GM21367 (cell line): Measurements from ENCODE around the gene SLC25A12.
"Not testable (repeated sequence)": the region's sequence is repeated elsewhere in the genome, so short reads cannot be mapped to it uniquely, and the experiment has no call there.

Source experiments
- ATAC-seq: cut with Tn5 transposase; IDR thresholded peaks from one replicate; pipeline ENCODE4 v1.9.1; 2021; ENCODE audit not compliant: unreplicated experiment

Gene SLC25A12, protein sequence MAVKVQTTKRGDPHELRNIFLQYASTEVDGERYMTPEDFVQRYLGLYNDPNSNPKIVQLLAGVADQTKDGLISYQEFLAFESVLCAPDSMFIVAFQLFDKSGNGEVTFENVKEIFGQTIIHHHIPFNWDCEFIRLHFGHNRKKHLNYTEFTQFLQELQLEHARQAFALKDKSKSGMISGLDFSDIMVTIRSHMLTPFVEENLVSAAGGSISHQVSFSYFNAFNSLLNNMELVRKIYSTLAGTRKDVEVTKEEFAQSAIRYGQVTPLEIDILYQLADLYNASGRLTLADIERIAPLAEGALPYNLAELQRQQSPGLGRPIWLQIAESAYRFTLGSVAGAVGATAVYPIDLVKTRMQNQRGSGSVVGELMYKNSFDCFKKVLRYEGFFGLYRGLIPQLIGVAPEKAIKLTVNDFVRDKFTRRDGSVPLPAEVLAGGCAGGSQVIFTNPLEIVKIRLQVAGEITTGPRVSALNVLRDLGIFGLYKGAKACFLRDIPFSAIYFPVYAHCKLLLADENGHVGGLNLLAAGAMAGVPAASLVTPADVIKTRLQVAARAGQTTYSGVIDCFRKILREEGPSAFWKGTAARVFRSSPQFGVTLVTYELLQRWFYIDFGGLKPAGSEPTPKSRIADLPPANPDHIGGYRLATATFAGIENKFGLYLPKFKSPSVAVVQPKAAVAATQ

DNA sequence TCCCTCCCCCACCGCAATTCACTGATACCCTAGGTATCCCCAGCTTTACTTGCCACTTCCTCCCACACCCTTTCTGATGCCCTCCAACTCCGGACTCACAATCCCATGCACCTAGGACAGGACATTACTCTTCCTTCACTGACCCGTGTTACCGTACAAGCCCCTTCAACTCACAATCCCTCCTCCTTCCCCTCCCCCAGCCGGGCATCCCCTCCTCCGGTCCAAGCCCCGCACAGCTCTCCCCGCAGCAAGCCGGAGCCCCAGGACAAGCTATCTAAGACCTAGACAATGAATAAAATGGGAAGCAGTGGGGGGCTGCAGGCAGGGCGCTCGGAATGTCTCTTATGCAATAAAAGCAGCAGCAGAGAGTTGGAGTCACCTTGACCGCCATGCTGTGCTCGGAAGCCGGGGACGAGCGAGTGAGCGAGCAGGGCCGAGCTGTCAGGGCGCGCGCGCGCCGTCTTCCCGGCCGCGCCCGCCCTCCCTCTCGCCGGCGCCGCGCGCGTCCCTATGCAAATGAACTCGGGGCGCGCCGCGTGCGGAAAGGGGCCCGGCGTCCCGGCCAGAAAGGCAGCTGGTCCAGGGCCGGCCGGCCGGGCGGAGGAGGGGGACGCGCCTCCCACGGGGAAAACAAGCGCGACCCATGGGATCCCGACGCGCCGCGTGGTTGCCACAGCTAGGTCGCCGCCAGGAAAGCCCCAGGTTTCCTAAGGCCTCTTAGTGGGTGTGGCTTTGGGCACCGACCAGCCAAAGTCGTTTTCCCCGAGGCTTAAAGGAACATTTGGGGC lies at the start of gene SLC25A12:
Gene SLC25A12, minus strand, starts transcription at position 421 of the 788 bp plus-strand sequence. Its CDS starts 30 bp downstream, at position 391.
- peak; percentile 90 for ATAC-seq

GRCh38 chr2:171941316-171941699 lies 47.3 kb upstream of the SLC25A12 start:
- no peak for ATAC-seq

DNA sequence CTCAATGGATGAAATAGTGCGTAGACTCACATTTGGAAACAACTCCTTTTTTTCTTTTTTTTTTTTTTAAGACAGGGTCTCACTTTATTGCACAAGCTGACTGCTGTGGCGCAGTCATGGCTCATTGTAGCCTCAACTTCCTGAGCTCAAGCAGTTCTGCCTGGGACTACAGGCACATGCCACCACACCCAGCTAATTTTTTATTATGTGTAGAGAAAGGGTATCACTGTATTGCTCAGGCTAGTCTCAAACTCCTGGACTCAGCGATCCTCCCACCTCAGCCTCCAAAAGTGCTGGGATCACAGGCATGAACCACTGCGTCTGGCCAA lies 45.7 kb upstream of the SLC25A12 start:
- no peak for ATAC-seq

DNA sequence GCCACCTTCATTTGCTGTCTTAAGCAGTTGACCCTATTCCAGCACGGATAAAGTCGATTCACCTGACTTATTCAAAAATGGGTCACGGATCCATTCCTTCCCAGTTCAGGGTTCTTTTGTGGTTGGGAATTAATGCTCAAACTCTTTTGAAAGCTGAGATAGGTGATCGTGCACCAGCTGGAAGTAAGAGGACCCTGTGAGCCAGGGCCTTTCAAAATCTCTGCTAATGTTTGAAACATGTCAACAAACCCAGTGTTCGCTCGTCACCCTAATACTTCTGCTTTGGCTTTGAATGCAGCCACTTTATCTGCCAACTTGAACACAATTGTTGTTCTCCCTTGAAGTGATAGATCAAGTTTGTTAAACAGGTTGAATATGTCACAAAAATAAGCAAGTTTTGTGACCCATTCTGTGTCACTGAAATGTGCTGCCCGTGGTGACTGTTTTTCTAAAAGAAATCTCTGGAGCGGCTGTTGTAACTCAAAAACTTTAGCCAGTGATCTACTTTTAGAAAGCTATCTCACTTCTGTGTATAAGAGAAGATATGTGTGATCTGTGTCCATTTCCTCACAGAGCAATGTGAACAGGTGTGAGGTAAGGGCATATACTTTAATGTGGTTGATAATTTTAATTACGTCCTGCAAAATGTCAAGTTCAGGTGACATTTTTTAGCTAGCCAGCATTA lies 45.2 kb upstream of the SLC25A12 start:
- no peak for ATAC-seq

DNA sequence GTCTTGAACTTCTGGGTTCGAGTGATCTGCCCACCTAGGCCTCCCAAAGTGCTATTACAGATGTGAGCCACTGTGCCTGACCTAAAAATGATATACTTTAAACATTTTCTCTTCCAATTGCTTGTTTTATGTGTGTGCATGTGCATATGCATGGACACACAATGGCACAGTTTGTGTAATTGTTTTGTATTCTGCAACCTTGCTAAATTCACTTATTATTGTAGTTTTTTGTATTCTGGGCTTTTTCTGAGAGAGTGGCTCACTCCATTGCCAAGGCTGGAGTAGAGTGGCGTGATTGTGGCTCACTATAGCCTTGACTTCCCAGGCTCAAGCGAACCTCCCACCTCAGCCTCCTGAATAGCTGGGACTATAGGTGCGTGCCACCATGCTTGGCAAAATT lies 36.3 kb upstream of the SLC25A12 start:
- no peak for ATAC-seq

DNA sequence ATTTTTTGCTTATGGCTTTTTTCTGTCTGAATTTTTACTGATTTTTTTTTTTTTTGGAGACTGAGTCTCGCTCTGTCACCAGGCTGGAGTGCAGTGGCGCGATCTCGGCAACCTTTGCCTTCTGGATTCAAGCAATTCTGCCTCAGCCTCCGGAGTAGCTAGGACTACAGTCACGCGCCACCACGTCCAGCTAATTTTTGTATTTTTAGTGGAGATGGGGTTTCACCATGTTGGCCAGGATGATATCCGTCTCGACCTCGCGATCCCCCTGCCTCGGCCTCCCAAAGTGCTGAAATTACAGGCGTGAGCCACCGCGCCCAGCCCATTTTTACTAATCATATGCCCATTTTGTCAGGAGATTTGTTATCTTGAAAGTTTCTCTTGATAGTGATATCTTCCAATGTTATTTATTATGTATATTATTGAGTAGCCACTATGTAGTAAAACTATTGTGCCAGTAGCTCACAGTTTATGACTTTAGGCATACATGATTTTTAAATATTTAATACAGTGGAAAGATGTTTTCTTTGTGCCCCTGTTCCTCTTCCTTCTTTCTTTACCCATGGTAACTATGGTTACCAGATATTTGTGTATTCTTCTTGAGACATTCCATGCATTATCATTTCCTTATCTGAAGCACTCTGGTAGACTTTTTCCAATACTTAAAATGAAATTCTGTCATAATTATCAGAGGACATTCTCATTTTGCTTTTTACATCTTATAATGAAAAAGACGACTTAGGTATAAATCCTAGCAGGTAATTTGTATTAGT lies 30.3 kb upstream of the SLC25A12 start:
- ATAC-seq: no peak

DNA sequence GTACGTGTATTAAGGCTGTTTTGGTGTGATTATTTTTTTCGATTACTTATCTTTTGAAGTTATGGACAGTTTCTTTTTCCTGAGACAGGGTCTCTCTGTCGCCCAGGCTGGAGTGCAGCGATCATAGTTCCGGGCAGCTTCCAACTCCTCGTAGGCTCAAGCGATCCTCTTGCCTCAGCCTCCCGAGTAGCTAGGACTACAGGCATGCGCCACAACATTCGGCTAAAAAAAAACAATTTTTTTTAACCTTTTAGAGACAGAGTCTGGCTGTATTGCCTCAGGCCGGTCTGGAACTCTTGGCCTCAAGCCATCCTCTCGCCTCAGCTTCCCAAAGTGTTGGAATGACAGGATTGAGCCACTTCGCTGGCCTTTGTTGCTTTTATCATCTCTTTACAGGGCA lies 29.2 kb upstream of the SLC25A12 start:
- no peak for ATAC-seq

DNA sequence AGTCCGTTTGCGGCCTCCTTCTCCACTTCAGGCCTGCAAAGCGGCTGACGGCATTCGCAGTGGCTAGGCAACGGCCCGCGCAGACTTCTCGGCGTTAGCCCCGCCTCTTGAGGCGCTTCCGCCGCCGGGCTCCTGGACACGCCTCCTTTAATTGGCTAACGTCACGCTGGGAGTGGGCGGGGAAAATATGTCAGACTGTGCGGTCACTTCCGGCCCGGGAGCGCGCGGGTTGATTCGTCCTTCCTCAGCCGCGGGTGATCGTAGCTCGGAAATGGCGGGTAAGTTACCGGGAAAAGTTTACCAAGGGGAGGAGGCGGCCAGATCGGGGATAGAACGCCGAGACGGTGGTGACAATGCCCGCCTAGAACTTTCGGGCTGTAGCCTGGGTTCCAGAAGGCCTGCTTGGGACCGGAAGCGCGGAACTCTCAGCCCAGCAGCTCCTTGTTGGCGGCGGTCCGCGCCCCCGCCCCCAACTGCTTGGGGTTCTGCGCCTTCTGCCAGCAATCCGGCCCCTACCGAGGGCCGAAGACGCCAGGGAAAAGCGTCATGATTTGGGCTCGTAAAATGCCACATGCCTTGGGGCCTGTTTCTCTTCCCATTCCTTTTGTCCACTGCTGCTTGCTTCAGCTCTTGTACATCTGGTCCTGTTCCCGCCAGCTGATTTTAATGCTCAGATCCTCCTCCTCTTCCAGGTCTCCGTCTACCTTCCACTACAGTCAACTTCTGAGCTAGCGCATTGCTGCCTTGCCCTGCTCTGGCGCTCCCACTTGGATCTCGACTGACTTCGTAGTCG lies 28.4 kb upstream of the SLC25A12 start, which contains the start of gene HAT1:
Gene HAT1, plus strand, starts transcription at position 232 of the 793 bp plus-strand sequence. Its CDS starts 40 bp downstream, at position 272.
- ATAC-seq: peak; percentile 92

GRCh38 chr2:171921970-171922229 lies 27.9 kb upstream of the SLC25A12 start:
- ATAC-seq: no peak

DNA sequence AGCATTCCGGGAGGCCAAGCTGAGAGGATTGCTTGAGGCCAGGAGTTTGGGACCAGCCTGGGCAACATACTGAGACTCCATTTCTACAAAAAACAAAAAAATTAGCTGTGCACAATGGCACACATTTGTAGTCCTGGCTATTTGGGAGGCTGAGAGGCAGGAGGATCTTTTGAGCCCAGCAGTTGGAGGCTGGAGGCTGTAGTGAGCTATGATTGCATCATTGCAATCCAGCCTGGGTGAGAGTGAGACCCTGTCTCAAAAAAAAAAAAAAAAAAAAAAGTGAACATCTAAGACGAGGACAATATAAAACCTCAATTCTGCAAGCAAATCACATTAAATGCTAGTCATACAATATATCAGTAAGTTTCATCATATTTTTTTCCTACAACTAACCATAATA lies 25.4 kb upstream of the SLC25A12 start:
- no peak for ATAC-seq

DNA sequence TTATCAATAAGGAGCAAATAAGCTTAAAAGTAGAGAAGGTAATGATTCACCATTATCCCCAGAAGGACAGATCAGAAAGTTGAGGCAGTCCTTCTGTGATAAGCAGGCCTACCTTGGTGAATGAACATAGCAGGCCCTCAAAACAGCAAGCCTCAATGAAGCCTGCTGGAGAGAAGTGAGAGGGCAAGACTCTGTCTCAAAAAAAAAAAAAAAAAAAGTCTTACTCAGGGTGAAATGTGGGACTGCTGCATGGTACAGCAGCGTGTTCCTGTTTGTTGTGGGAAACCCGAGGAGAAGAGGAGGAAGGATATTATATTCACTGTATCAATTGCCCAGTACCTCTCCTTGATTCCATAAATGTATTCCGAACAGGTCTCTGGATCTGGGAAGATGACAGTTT lies 19.5 kb upstream of the SLC25A12 start:
- ATAC-seq: no peak

DNA sequence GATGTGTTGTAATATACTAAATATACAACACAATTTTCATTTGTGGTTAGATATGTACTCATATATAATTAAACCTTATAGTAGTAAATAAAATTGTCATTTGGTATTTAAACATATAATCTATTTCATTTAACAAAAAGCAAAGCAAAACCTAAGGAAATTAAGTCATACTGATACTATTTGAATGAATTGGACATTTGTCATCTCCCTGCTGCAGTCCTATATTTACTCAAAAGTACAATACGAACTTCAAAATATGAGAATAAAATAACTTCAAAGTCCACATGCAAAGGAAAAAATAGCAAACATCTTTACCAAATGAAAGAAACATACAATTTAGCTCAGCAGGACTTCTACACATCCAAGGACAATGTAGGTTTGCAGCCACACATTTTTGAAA lies 16.4 kb upstream of the SLC25A12 start:
- no peak for ATAC-seq

DNA sequence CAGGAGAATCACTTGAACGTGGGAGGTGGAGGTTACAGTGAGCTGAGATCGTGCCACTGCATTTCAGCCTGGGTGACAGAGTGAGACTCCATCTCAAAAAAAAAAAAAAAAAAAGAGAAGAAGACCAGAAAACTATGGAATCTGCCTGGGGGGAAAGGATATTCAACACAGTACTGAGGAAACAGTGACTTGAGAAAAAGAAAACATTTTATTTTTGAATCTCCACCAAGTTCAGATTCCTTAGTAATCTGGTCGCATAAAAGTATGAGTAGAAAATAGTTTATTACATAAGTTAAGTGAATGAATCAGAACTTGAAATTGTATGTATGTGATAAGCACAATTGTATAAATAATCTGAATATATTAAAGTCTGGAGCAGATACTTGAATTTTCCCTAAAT lies 15.2 kb upstream of the SLC25A12 start:
- no peak for ATAC-seq

- no peak for ATAC-seq
Observed at GRCh38 chr2:171908235-171908634, 14.2 kb upstream of the SLC25A12 start.

DNA sequence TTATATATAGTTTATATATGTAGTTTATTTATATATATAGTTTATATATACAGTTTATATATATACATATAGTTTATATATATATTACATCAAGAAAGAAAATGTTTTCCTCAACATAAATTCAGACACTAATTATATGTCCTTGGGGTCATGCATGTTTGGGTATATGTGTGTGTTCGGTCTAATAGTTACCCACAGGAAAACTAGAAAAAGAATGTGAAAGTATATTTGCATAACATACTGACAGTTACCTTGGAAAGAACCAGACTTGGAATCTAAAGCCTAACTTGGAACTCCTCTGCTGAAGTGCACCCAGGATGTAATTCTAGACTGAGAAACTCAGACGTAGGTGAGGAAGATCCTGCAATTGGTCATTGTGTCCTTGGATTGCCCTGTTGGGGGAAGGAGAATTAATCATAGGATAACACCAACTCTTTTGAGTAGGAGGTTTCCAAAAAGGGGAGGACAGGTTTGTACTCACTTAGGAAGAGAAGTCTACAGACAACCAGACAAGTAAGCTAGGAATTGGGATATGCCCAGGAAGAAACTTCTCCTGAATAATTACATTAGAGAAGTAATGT lies 8.9 kb upstream of the SLC25A12 start:
- ATAC-seq: no peak

GRCh38 chr2:171899623-171900282 lies 5.7 kb upstream of the SLC25A12 start:
- not testable (repeated sequence) for ATAC-seq

DNA sequence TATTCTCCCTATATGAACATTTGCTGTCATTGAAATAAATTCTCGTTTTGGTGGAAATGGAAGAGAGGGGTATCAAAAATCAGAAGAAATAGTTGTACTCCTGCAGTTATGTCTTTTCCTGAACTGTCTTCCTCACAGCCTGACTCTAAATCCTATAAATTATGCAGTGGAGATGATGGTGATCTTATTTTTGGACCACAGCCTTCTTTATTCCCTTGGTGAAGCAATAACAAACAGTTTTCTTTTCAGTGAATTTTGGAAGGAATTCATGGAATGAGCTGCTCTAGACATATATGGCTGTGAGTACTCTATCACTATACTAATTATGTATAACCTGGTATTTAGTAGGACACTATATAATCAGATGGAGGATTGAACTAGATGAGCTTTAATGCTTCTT lies 1.7 kb upstream of the SLC25A12 start:
- ATAC-seq: no peak

DNA sequence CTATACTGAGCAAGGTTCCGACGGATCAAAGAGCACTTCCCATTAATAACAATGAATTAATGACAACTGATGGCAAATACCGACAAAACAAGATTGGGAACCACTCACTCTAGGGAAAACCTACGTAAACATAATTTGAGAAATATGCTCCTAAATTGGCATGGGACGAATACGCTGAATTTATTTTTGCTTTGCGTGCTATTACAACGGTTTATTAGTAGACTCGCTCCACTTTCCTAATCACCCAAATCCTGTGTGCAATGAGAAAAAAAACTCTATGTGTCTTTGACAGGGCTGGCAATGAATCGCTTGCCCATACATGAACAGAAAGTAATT lies 536 bp upstream of the SLC25A12 start:
- no peak for ATAC-seq

GRCh38 chr2:171893196-171893823 lies 734 bp downstream of the SLC25A12 start:
- ATAC-seq: no peak
